A549 (cell line): ENCODE data around the gene LLGL2. TPM values are rescaled to one million over a fixed set of nuclear protein-coding genes. Genes with fewer than 3 reads are reported as not detected.
A peak's percentile ranks its signal among the peaks of the same experiment; 100 is the strongest.

Source experiments
- ATAC-seq, 2 experiments: fragments of 200-7000 bp in 1 of 2; fragments of >200 bp in 1 of 2; cut with Nextera tagmentation in 1 of 2; cut with Tn5 transposase in 1 of 2; 3 replicates each; pipeline versions ENCODE4 v1.8.0 to v1.9.1; 2018 to 2020; ENCODE audit warnings: mild to moderate bottlenecking in 1 of 2, moderate library complexity in 1 of 2
- CTCF ChIA-PET: fragments of 300-600 bp; sonication (Branson Sonifier 250); formaldehyde crosslinking; extraction: SDS; loops from one replicate; lab custom pipeline; 2021; ENCODE audit warnings: antibody characterized with exemption, inconsistent platforms; lab: Yijun Ruan, JAX
- POLR2A ChIA-PET: fragments of 350-600 bp; formaldehyde crosslinking; extraction: SDS; loops from one replicate; lab custom pipeline; 2021; ENCODE audit warnings: antibody characterized with exemption, inconsistent platforms; lab: Yijun Ruan, JAX
- DNase-seq, 2 experiments: peaks; one replicate each; pipeline versions ENCODE4 v3.0.0 to v3.0.0-alpha.2; 2011 to 2016; ENCODE audit warnings: low read depth in 1 of 2, low spot score in 1 of 2
- FAIRE-seq: peaks from 2 replicates; lab custom pipeline; 2011; peaks lifted over from hg19 to GRCh38; lab: Jason Lieb, UNC
- H3K27ac ChIP-seq, 2 experiments: fragments of >200 bp; sonication (Bioruptor Twin); formaldehyde crosslinking; 3 replicates each; pipeline ENCODE4 v1.5.1; 2016 to 2017
- H3K4me1 ChIP-seq: fragments of >200 bp; sonication (Bioruptor Twin); formaldehyde crosslinking; 3 replicates; pipeline ENCODE4 v1.6.1; 2016
- H3K4me2 ChIP-seq: fragments of >200 bp; sonication (Bioruptor Twin); formaldehyde crosslinking; 3 replicates; pipeline ENCODE4 v1.6.1; 2016
- H3K4me3 ChIP-seq: fragments of >200 bp; sonication (Bioruptor Twin); formaldehyde crosslinking; 3 replicates; pipeline ENCODE4 v1.5.1; 2016
- H3K9me3 ChIP-seq: fragments of >200 bp; sonication (Bioruptor Twin); formaldehyde crosslinking; 3 replicates; pipeline ENCODE4 v1.6.1; 2016
- ATOH8 ChIP-seq: fragments of 250-450 bp; sonication (Bioruptor Pico); IDR thresholded peaks from 2 replicates; pipeline ENCODE4 v1.5.0; 2020; ENCODE audit warnings: low read depth, mild to moderate bottlenecking, moderate library complexity
- CBX8 ChIP-seq: fragments of 200-600 bp; sonication (generic); IDR thresholded peaks from 2 replicates; pipeline ENCODE4 v1.6.1; 2016
- CEBPB ChIP-seq, 2 experiments: fragments of >200 bp in 1 of 2; sonication (Bioruptor Twin) in 1 of 2; formaldehyde crosslinking in 1 of 2; IDR thresholded peaks; 2 replicates each; pipeline ENCODE4 v1.6.1; 2012 to 2016
- CHD4 ChIP-seq: fragments of 200-600 bp; sonication (generic); IDR thresholded peaks from 2 replicates; pipeline ENCODE4 v1.6.1; 2016; ENCODE audit warnings: antibody characterized with exemption, mild to moderate bottlenecking, borderline replicate concordance
- EHMT2 ChIP-seq: fragments of 200-600 bp; sonication (generic); IDR thresholded peaks from 2 replicates; pipeline ENCODE4 v1.6.1; 2016; ENCODE audit warnings: antibody characterized with exemption, low read depth, mild to moderate bottlenecking, moderate library complexity
- ELK1 ChIP-seq: fragments of 150-350 bp; IDR thresholded peaks from 2 replicates; pipeline ENCODE4 v1.6.1; 2014; ENCODE audit warnings: low read depth, mild to moderate bottlenecking, low read length
- EP300 ChIP-seq, 2 experiments: fragments of >200 bp; sonication (Bioruptor Twin); formaldehyde crosslinking; IDR thresholded peaks; 2 replicates in 1 of 2; 3 replicates in 1 of 2; pipeline ENCODE4 v1.6.1; 2016 to 2017
- ESRRA ChIP-seq: fragments of 150-350 bp; IDR thresholded peaks from 2 replicates; pipeline ENCODE4 v1.6.1; 2014; ENCODE audit warnings: mild to moderate bottlenecking, low read length, borderline replicate concordance
- FOSL2 ChIP-seq, 2 experiments: fragments of 450-650 bp in 1 of 2; fragments of >200 bp in 1 of 2; sonication (Bioruptor Twin) in 1 of 2; formaldehyde crosslinking; IDR thresholded peaks; 2 replicates each; pipeline versions ENCODE4 v1.5.0 to v1.6.1; 2016 to 2020; ENCODE audit warnings: mild to moderate bottlenecking in 1 of 2, moderate library complexity in 1 of 2
- FOXS1 ChIP-seq: fragments of 250-450 bp; sonication (Bioruptor Pico); IDR thresholded peaks from 2 replicates; pipeline ENCODE4 v1.5.0; 2020; ENCODE audit warnings: mild to moderate bottlenecking, moderate library complexity
- GATA3 ChIP-seq: IDR thresholded peaks from 2 replicates; pipeline ENCODE4 v1.6.1; 2012; ENCODE audit warnings: borderline replicate concordance
- HES2 ChIP-seq: fragments of >200 bp; sonication (Bioruptor Twin); formaldehyde crosslinking; IDR thresholded peaks from 2 replicates; pipeline ENCODE4 v1.6.1; 2016
- HEYL ChIP-seq: fragments of 250-450 bp; sonication (Bioruptor Pico); IDR thresholded peaks from 2 replicates; pipeline ENCODE4 v1.8.0; 2021; ENCODE audit warnings: mild to moderate bottlenecking, moderate library complexity
- HOXB5 ChIP-seq: fragments of 250-450 bp; sonication (Bioruptor Pico); IDR thresholded peaks from 2 replicates; pipeline ENCODE4 v1.5.0; 2020; ENCODE audit warnings: mild to moderate bottlenecking, moderate library complexity
- JUNB ChIP-seq: fragments of >200 bp; sonication (Bioruptor Twin); formaldehyde crosslinking; IDR thresholded peaks from 2 replicates; pipeline ENCODE4 v1.6.1; 2016
- KDM5A ChIP-seq: fragments of 200-600 bp; sonication (generic); IDR thresholded peaks from 2 replicates; pipeline ENCODE4 v1.6.1; 2016; ENCODE audit warnings: antibody characterized with exemption, mild to moderate bottlenecking
- MAX ChIP-seq: IDR thresholded peaks from 2 replicates; pipeline ENCODE4 v1.6.1; 2012
- MAZ ChIP-seq: fragments of 150-350 bp; IDR thresholded peaks from 2 replicates; pipeline ENCODE4 v1.6.1; 2014; ENCODE audit warnings: antibody characterized with exemption, low read depth, low read length, borderline replicate concordance
- NPAS2 ChIP-seq: fragments of 250-450 bp; sonication (Bioruptor Pico); IDR thresholded peaks from 2 replicates; pipeline ENCODE4 v1.8.0; 2022; ENCODE audit warnings: mild to moderate bottlenecking, moderate library complexity, borderline replicate concordance
- PBX3 ChIP-seq: IDR thresholded peaks from 2 replicates; pipeline ENCODE4 v1.6.1; 2012
- PHF8 ChIP-seq: fragments of 200-600 bp; sonication (generic); IDR thresholded peaks from 2 replicates; pipeline ENCODE4 v1.6.1; 2016; ENCODE audit warnings: low read depth, mild to moderate bottlenecking, antibody characterized with exemption, moderate library complexity, borderline replicate concordance
- POLR2A ChIP-seq: IDR thresholded peaks from 2 replicates; pipeline ENCODE4 v1.6.1; 2012; ENCODE audit warnings: mild to moderate bottlenecking, low read length
- RAD21 ChIP-seq, 2 experiments: fragments of >200 bp in 1 of 2; sonication (Bioruptor Twin) in 1 of 2; formaldehyde crosslinking in 1 of 2; IDR thresholded peaks in 1 of 2; conservative IDR thresholded peaks in 1 of 2; 2 replicates in 1 of 2; 3 replicates in 1 of 2; pipeline ENCODE4 v1.6.1; 2012 to 2018; ENCODE audit warnings: inconsistent platforms in 1 of 2
- SREBF2 ChIP-seq: fragments of 450-650 bp; IDR thresholded peaks from 2 replicates; pipeline ENCODE4 v1.6.1; 2014; ENCODE audit warnings: mild to moderate bottlenecking, moderate library complexity
- TP53 ChIP-seq: fragments of 250-450 bp; sonication (Bioruptor Pico); IDR thresholded peaks from 2 replicates; pipeline ENCODE4 v1.5.0; 2021; ENCODE audit warnings: mild to moderate bottlenecking, moderate library complexity
- ZC3H11A ChIP-seq: fragments of 450-650 bp; IDR thresholded peaks from 2 replicates; pipeline ENCODE4 v1.6.1; 2014; ENCODE audit warnings: antibody characterized with exemption, mild to moderate bottlenecking
- ZFP36 ChIP-seq: fragments of 450-650 bp; IDR thresholded peaks from 2 replicates; pipeline ENCODE4 v1.6.1; 2014; ENCODE audit warnings: borderline replicate concordance; ENCODE audit not compliant: partially characterized antibody
- WGBS: methylation state at CpG from one replicate; pipeline ENCODE4 v1.1.6; 2017; ENCODE audit errors: missing lambda C conversion rate; 5-methylcytosine and 5-hydroxymethylcytosine counted together
- polyA plus RNA-seq, 4 experiments: library from polyadenylated mRNA; depleted of rRNA in 3 of 4; stranded (reverse); fragments of >200 nt; fragmentation: RNase III in 1 of 4; extraction: RNeasy Plus Mini Kit Qiagen cat#74134 plus additional on column Dnase treatment in 1 of 4; gene quantifications; 2 replicates in 3 of 4; 3 replicates in 1 of 4; pipeline ENCODE4 v1.2.3, GENCODE V29; 2011 to 2017

Gene LLGL2
- polyA plus RNA-seq, 2 of the 4 experiments (the other 2 are of a cell fraction), result 18.9 to 35.0 TPM

GRCh38 chr17:75514299-75514918 lies 11.1 kb upstream of the LLGL2 start:
- ChIA-PET CTCF (interaction anchor here (0.7 to 3.4 kb wide), 12 partner anchors 10 to 102 kb away, joined by 3 to 40 read pairs (median 4); partner anchors contain the start of gene LLGL2), POLR2A (no interaction called here)
- H3K4me1 ChIP-seq, result peaks cover 38% of the 10 kb centered on the region
- WGBS, result 56% methylated on average over 15 of the region's 15 CpGs
- peak overlapping the region; percentile 91 to 98 for H3K27ac ChIP-seq
- TF ChIP-seq CBX8 (no peak), ATOH8 (CRISPR knock-in tag) (no peak), MAX (0 out of 2 replicates have a peak, but pooled peaks have one; percentile 10), ELK1 (no peak), MAZ (no peak), ESRRA (no peak), ZFP36 (no peak), EHMT2 (no peak), FOSL2 (IDR thresholded peaks at IDR 0.05) (no peak), FOSL2 (CRISPR knock-in tag; IDR thresholded peaks at IDR 0.05) (no peak)
- no peaks in the 10 kb centered on the region for H3K9me3 ChIP-seq
- H3K4me2 ChIP-seq, result peak overlapping the region; percentile 98
- DNase-seq (no peak), FAIRE-seq (no peak), ATAC-seq (no peak)
- peak overlapping the region; percentile 89 for H3K4me3 ChIP-seq

- TF ChIP-seq POLR2A (peak; percentile 32; the same call in 1 of the 2 replicates), CEBPB (IDR thresholded peaks at IDR 0.05) (no peak)
- peak overlapping the region; percentile 89 for H3K4me3 ChIP-seq
- ATAC-seq, result peak; percentile 5 to 6; a peak in 5 of 6 replicates
- peak overlapping the region; percentile 98 for H3K4me2 ChIP-seq
- CTCF ChIA-PET, result interaction anchor here (0.7 to 3.4 kb wide), 8 partner anchors 10 to 103 kb away, joined by 3 to 40 read pairs (median 4); partner anchors contain the start of gene LLGL2
- H3K9me3 ChIP-seq, result no peaks in the 10 kb centered on the region
- DNase-seq, result no peak
- 3% methylated on average over 21 of the region's 50 CpGs for whole genome bisulfite sequencing
- FAIRE-seq, result no peak
- POLR2A ChIA-PET, result no interaction called here
- peak overlapping the region; percentile 91 to 98 for H3K27ac ChIP-seq
- H3K4me1 ChIP-seq, result peaks cover 38% of the 10 kb centered on the region
Observed at GRCh38 chr17:75514919-75515495, 10.5 kb upstream of the LLGL2 start.

GRCh38 chr17:75515496-75516254 lies 9.8 kb upstream of the LLGL2 start, which contains the start of gene CASKIN2:
CASKIN2 (minus strand) TSS chr17:75515537; CDS start chr17:75513804, 1,733 bp downstream.
- peaks cover 38% of the 10 kb centered on the region for H3K4me1 ChIP-seq
- H3K9me3 ChIP-seq, result no peaks in the 10 kb centered on the region
- ChIA-PET CTCF (interaction anchor here (0.6 to 7.1 kb wide), 46 partner anchors 9 to 249 kb away, joined by 3 to 55 read pairs (median 5); partner anchors contain the start of genes GALK1, LLGL2, MIF4GD and SMIM5), POLR2A (interaction anchor here (1.0 to 1.7 kb wide), 7 partner anchors 9 to 264 kb away, joined by 3 to 19 read pairs (median 5); partner anchors contain the start of genes GRB2, LLGL2, SLC25A19 and TMEM94)
- peak within 1 kb of the TSS; percentile 89 for H3K4me3 ChIP-seq
- DNase-seq (peak; percentile 94 to 99), FAIRE-seq (no peak), ATAC-seq (peak; percentile 69 to 85)
- under 1% methylated on average over 23 of the region's 78 CpGs for WGBS
- H3K27ac ChIP-seq, result peak within 1 kb of the TSS; percentile 91 to 98
- peak within 1 kb of the TSS; percentile 98 for H3K4me2 ChIP-seq
- TF ChIP-seq NPAS2 (CRISPR knock-in tag) (no peak), JUNB (no peak), RAD21 (conservative IDR thresholded peaks at IDR 0.05 in 1 of 2, IDR thresholded peaks at IDR 0.05 in 1 of 2) (peak; percentile 81 to 95), TP53 (no peak; the same call in 1 of the 2 replicates), PHF8 (peak; percentile 71; the same call in 1 of the 2 replicates), MAZ (peak; percentile 84; the same call in 1 of the 2 replicates), EP300 (IDR thresholded peaks at IDR 0.05) (no peak), MAX (peak; percentile 91), FOXS1 (CRISPR knock-in tag) (peak; percentile 89), SREBF2 (no peak), PBX3 (peak; percentile 91), CHD4 (peak; percentile 90; the same call in 1 of the 2 replicates), HES2 (no peak), CBX8 (no peak), KDM5A (no peak), HEYL (CRISPR knock-in tag) (no peak), HOXB5 (CRISPR knock-in tag) (peak; percentile 93), ZC3H11A (no peak), GATA3 (no peak)
